Kasumi-1 (cell line): ENCODE results near the gene PPP2R3B.
"Not testable (repeated sequence)": the region's sequence is repeated elsewhere in the genome, so short reads cannot be mapped to it uniquely, and the experiment has no call there.

ENCODE experiments used
- DNase-seq, 2 experiments: peaks; one replicate each; lab custom pipeline; 2025; lab: John Stamatoyannopoulos, UW

PPP2R3B gene

GRCh38 chrX:353566-354535 is 32.9 kb downstream of the PPP2R3B start:
- no peak for DNase-seq

- no peak for DNase-seq
These were observed 34.0 kb downstream of the PPP2R3B start for GRCh38 chrX:352582-353314.

- DNase-seq: no peak
These were observed 34.5 kb downstream of the PPP2R3B start for GRCh38 chrX:352181-352580.

- DNase-seq: no peak
These were observed 35.0 kb downstream of the PPP2R3B start for GRCh38 chrX:351736-352135.

GRCh38 chrX:351324-351641 is 35.4 kb downstream of the PPP2R3B start:
- not testable (repeated sequence) for DNase-seq

GRCh38 chrX:350534-351323 is 36.0 kb downstream of the PPP2R3B start:
- no peak for DNase-seq

- no peak for DNase-seq
These were observed 36.6 kb downstream of the PPP2R3B start for GRCh38 chrX:350148-350533.

- no peak for DNase-seq
These were observed 37.0 kb downstream of the PPP2R3B start for GRCh38 chrX:349702-350101.

- no peak for DNase-seq
These were observed 37.5 kb downstream of the PPP2R3B start for GRCh38 chrX:349196-349595.

GRCh38 chrX:348461-349117 is 38.1 kb downstream of the PPP2R3B start:
- DNase-seq: no peak

- no peak for DNase-seq
These were observed 39.2 kb downstream of the PPP2R3B start for GRCh38 chrX:347351-348117.

- no peak for DNase-seq
These were observed 40.5 kb downstream of the PPP2R3B start for GRCh38 chrX:346034-346813.

- DNase-seq: no peak
These were observed 41.4 kb downstream of the PPP2R3B start for GRCh38 chrX:345020-345925.

- no peak for DNase-seq
These were observed 42.3 kb downstream of the PPP2R3B start for GRCh38 chrX:344371-344901.

- DNase-seq: no peak
These were observed 45.1 kb downstream of the PPP2R3B start for GRCh38 chrX:341541-342101.

GRCh38 chrX:340641-341423 is 45.9 kb downstream of the PPP2R3B start:
- DNase-seq: no peak

- DNase-seq: no peak
These were observed 46.6 kb downstream of the PPP2R3B start for GRCh38 chrX:340121-340520.
